Endothelial cell of umbilical vein (primary cell): ENCODE measurements around the gene DGKB. TPM values are rescaled to one million over a fixed set of nuclear protein-coding genes. Genes with fewer than 3 reads are reported as not detected.

Experiments
- BruUV-seq: library from RNA; stranded (reverse); fragments of 400-500 nt; replicated peaks from 2 replicates; lab custom pipeline; 2021; lab: Mats Ljungman, UMichigan
- CTCF ChIA-PET: fragments of 300-600, 350-600 bp; sonication (Branson Sonifier 250); formaldehyde crosslinking; loops from one replicate; lab custom pipeline; 2021; ENCODE audit warnings: antibody characterized with exemption, inconsistent platforms; lab: Charles Lee
- POLR2A ChIA-PET: fragments of 300-600, 350-600 bp; sonication (Branson Sonifier 250); formaldehyde crosslinking; loops from one replicate; lab custom pipeline; 2021; ENCODE audit warnings: antibody characterized with exemption, inconsistent platforms; lab: Charles Lee
- DNase-seq: peaks from one replicate; pipeline ENCODE4 v3.0.0-alpha.2; 2011; ENCODE audit warnings: low read depth, low spot score
- FAIRE-seq: peaks from 2 replicates; lab custom pipeline; 2011; peaks lifted over from hg19 to GRCh38; lab: Jason Lieb, UNC
- H2AFZ ChIP-seq: 2 replicates; pipeline ENCODE4 v1.6.0; 2012; ENCODE audit warnings: low read depth, low read length, control low read depth, inconsistent platforms
- H3K27ac ChIP-seq: 2 replicates; pipeline ENCODE4 v1.5.1; 2011; ENCODE audit warnings: low read depth, mild to moderate bottlenecking, control low read depth, low read length, moderate library complexity; ENCODE audit not compliant: insufficient read depth
- H3K27me3 ChIP-seq, 2 experiments: 2 replicates each; pipeline versions ENCODE4 v1.6.0 to v1.6.1; 2011; ENCODE audit warnings: low read length in 2 of 2, mixed read lengths in 1 of 2; ENCODE audit not compliant: control insufficient read depth in 2 of 2, insufficient read depth in 2 of 2
- H3K36me3 ChIP-seq, 2 experiments: 2 replicates in 1 of 2; 3 replicates in 1 of 2; pipeline ENCODE4 v1.5.1; 2011; ENCODE audit warnings: low read length in 2 of 2, mild to moderate bottlenecking in 1 of 2, moderate library complexity in 1 of 2; ENCODE audit not compliant: control insufficient read depth in 2 of 2, insufficient read depth in 2 of 2; ENCODE audit errors: extremely low read depth in 1 of 2
- H3K4me1 ChIP-seq: 3 replicates; pipeline ENCODE4 v1.5.1; 2011; ENCODE audit warnings: mild to moderate bottlenecking, low read length; ENCODE audit not compliant: control insufficient read depth, insufficient read depth; ENCODE audit errors: extremely low read depth
- H3K4me2 ChIP-seq: 2 replicates; pipeline ENCODE4 v1.6.1; 2011; ENCODE audit warnings: low read length, control low read depth, mixed read lengths; ENCODE audit not compliant: insufficient read depth
- H3K4me3 ChIP-seq, 3 experiments: fragments of 200-600 bp in 1 of 3; sonication (generic), shearing (Covaris generic) in 1 of 3; replicated peaks in 1 of 3; 2 replicates each; pipeline ENCODE4 v1.5.1; 2011 to 2016; ENCODE audit warnings: control low read depth in 3 of 3, low read length in 3 of 3, mild to moderate bottlenecking in 2 of 3, inconsistent platforms in 1 of 3, low read depth in 1 of 3, moderate library complexity in 1 of 3; ENCODE audit not compliant: insufficient read depth in 1 of 3
- H3K79me2 ChIP-seq: 2 replicates; pipeline ENCODE4 v1.6.0; 2012; ENCODE audit warnings: low read length, inconsistent platforms; ENCODE audit not compliant: control insufficient read depth, insufficient read depth
- H3K9ac ChIP-seq: replicated peaks from 2 replicates; pipeline ENCODE3; 2011; ENCODE audit warnings: low read length, control low read depth; ENCODE audit not compliant: insufficient read depth; ENCODE audit errors: extremely low read depth
- H3K9me1 ChIP-seq: replicated peaks from 3 replicates; pipeline ENCODE4 v1.6.0; 2011; ENCODE audit warnings: mild to moderate bottlenecking, low read length; ENCODE audit not compliant: control insufficient read depth, insufficient read depth; ENCODE audit errors: extremely low read depth
- H3K9me3 ChIP-seq: replicated peaks from 2 replicates; pipeline ENCODE4 v1.5.1; 2012; ENCODE audit warnings: low read length, inconsistent platforms; ENCODE audit not compliant: control insufficient read depth, insufficient read depth
- H4K20me1 ChIP-seq: replicated peaks from 2 replicates; pipeline ENCODE3; 2011; ENCODE audit warnings: mild to moderate bottlenecking, low read length; ENCODE audit not compliant: control insufficient read depth, insufficient read depth; ENCODE audit errors: extremely low read depth
- CTCF ChIP-seq, 2 donors: IDR thresholded peaks; 1 replicate in 1 of 2; 2 replicates in 1 of 2; pipeline ENCODE4 v1.5.1; 2011; ENCODE audit warnings: low read length in 2 of 2, mild to moderate bottlenecking in 2 of 2, moderate library complexity in 2 of 2, control low read depth in 1 of 2, inconsistent platforms in 1 of 2, low read depth in 1 of 2; ENCODE audit not compliant: insufficient read depth in 1 of 2; ENCODE audit errors: extremely low read depth in 1 of 2
- EZH2 ChIP-seq: IDR thresholded peaks from 2 replicates; pipeline ENCODE4 v1.6.1; 2012; ENCODE audit warnings: borderline replicate concordance, low read depth, mild to moderate bottlenecking, moderate library complexity, low read length, inconsistent platforms; ENCODE audit not compliant: severe bottlenecking
- GATA2 ChIP-seq: IDR thresholded peaks from 2 replicates; pipeline ENCODE4 v1.7.0; 2011; ENCODE audit warnings: low read depth, mild to moderate bottlenecking, moderate library complexity, mixed read lengths, low read length; ENCODE audit not compliant: insufficient read length, insufficient read depth
- JUN ChIP-seq: IDR thresholded peaks from 2 replicates; pipeline ENCODE4 v1.6.1; 2011; ENCODE audit warnings: borderline replicate concordance, low read depth; ENCODE audit not compliant: insufficient read length, insufficient read depth
- MAX ChIP-seq: IDR thresholded peaks from 2 replicates; pipeline ENCODE4 v1.6.1; 2011; ENCODE audit not compliant: insufficient read depth, insufficient read length
- dilution Hi-C: fragments of 300-500 bp; cut with MboI; formaldehyde crosslinking; loops from one replicate; pipeline ENCODE4 v1.15.0; 2019; ENCODE audit warnings: low sequenced_read_pairs; ENCODE audit not compliant: extremely low pct_ligation_motif_present
- intact Hi-C: fragments of 100-400 bp; cut with micrococcal nuclease; formaldehyde crosslinking; loops from one replicate; pipeline ENCODE4 v1.10.0; 2022
- polyA plus RNA-seq, 4 experiments: library from polyadenylated mRNA; depleted of rRNA in 3 of 4; stranded (reverse) in 3 of 4; unstranded in 1 of 4; fragments of >200 nt; gene quantifications; 2 replicates each; pipeline versions ENCODE4 v1.2.1 to v1.2.3, GENCODE V29; 2011 to 2012; ENCODE audit warnings: missing spikeins in 1 of 4
- total RNA-seq: library from RNA; stranded (reverse); gene quantifications from 2 replicates; pipeline ENCODE4 v1.2.3, GENCODE V29; 2021

Gene DGKB
- total and polyA plus RNA-seq, 2 donors (not counting 3 experiments of a cell fraction or from before 2014, with no cell fraction given): not detected

GRCh38 chr7:14309432-14309831 is 593.1 kb downstream of the DGKB start:
- no peak overlapping the region for H3K27ac ChIP-seq
- H3K4me2 ChIP-seq: no peak overlapping the region
- H3K79me2 ChIP-seq: no peaks in the 10 kb centered on the region
- TF ChIP-seq JUN (no peak), MAX (no peak), EZH2 (no peak), GATA2 (no peak), CTCF (IDR thresholded peaks at IDR 0.05; ENCODE audit: extremely low read depth in 1 of 2, insufficient read depth in 1 of 2, low read depth in 1 of 2, low read length in 2 of 2) (no peak)
- no peaks in the 10 kb centered on the region for H3K9me1 ChIP-seq
- no peaks in the 10 kb centered on the region for H3K4me1 ChIP-seq
- no peaks in the 10 kb centered on the region for H3K9me3 ChIP-seq
- dilution Hi-C loops: no loop called here
- no TSS peak for BruUV-seq
- ChIA-PET CTCF (no interaction called here), POLR2A (no interaction called here)
- H4K20me1 ChIP-seq: no peaks in the 10 kb centered on the region
- DNase-seq: no peak
- intact Hi-C loops: no loop called here
- no peaks in the 10 kb centered on the region for H3K27me3 ChIP-seq
- no peak overlapping the region for H2AFZ ChIP-seq
- H3K9ac ChIP-seq: no peak overlapping the region
- no peak overlapping the region for H3K4me3 ChIP-seq
- FAIRE-seq: no peak
- H3K36me3 ChIP-seq: no peaks in the 10 kb centered on the region
